Measurements from ENCODE around the gene TXNDC16.
"Not testable (repeated sequence)": the region's sequence is repeated elsewhere in the genome, so short reads cannot be mapped to it uniquely, and the experiment has no call there.

The TXNDC16 gene

GRCh38 chr14:52545584-52546317 is 6.6 kb downstream of the TXNDC16 start:
- DNase-seq = no peak

GRCh38 chr14:52538623-52539022 is 13.7 kb downstream of the TXNDC16 start:
- DNase-seq = no peak

- no peak for DNase-seq
Observed at GRCh38 chr14:52536269-52536668, 16.0 kb downstream of the TXNDC16 start.

GRCh38 chr14:52531481-52531880 is 20.8 kb downstream of the TXNDC16 start:
- no peak for DNase-seq

- no peak for DNase-seq
Observed at GRCh38 chr14:52527052-52527451, 25.3 kb downstream of the TXNDC16 start.

GRCh38 chr14:52522581-52523345 is 29.5 kb downstream of the TXNDC16 start:
- no peak for DNase-seq

GRCh38 chr14:52522033-52522432 is 30.3 kb downstream of the TXNDC16 start:
- DNase-seq = no peak

GRCh38 chr14:52514046-52514811 is 38.1 kb downstream of the TXNDC16 start:
- no peak for DNase-seq

- no peak for DNase-seq
Observed at GRCh38 chr14:52513249-52513648, 39.1 kb downstream of the TXNDC16 start.

- no peak for DNase-seq
Observed at GRCh38 chr14:52494444-52494843, 57.9 kb downstream of the TXNDC16 start.

- peak; percentile 12 for DNase-seq
Observed at GRCh38 chr14:52485350-52485960, 66.8 kb downstream of the TXNDC16 start.

GRCh38 chr14:52481864-52482263 is 70.4 kb downstream of the TXNDC16 start:
- DNase-seq = no peak

GRCh38 chr14:52473557-52473956 is 78.7 kb downstream of the TXNDC16 start:
- peak; percentile 48 for DNase-seq

GRCh38 chr14:52472728-52473127 is 79.6 kb downstream of the TXNDC16 start:
- no peak for DNase-seq

GRCh38 chr14:52472251-52472650 is 80.1 kb downstream of the TXNDC16 start:
- DNase-seq = not testable (repeated sequence)

- no peak for DNase-seq
Observed at GRCh38 chr14:52467515-52468266, 84.6 kb downstream of the TXNDC16 start.

GRCh38 chr14:52464175-52464574 is 88.1 kb downstream of the TXNDC16 start:
- DNase-seq = no peak

GRCh38 chr14:52463375-52463774 is 88.9 kb downstream of the TXNDC16 start:
- no peak for DNase-seq

GRCh38 chr14:52461721-52462120 is 90.6 kb downstream of the TXNDC16 start:
- no peak for DNase-seq

GRCh38 chr14:52458721-52459085 is 93.6 kb downstream of the TXNDC16 start:
- DNase-seq = peak; percentile 82

GRCh38 chr14:52457411-52457810 is 94.9 kb downstream of the TXNDC16 start:
- no peak for DNase-seq

All from HCEC 1CT (cell line).